GM18868 (cell line): Measurements from ENCODE around the gene HAAO.
A peak's percentile ranks its signal among the peaks of the same experiment; 100 is the strongest.
"Not testable (repeated sequence)": the region's sequence is repeated elsewhere in the genome, so short reads cannot be mapped to it uniquely, and the experiment has no call there.

ENCODE experiments used
- ATAC-seq: cut with Tn5 transposase; IDR thresholded peaks from one replicate; pipeline ENCODE4 v1.9.1; 2021; ENCODE audit warnings: mild to moderate bottlenecking, moderate library complexity; ENCODE audit not compliant: unreplicated experiment

Gene HAAO

DNA sequence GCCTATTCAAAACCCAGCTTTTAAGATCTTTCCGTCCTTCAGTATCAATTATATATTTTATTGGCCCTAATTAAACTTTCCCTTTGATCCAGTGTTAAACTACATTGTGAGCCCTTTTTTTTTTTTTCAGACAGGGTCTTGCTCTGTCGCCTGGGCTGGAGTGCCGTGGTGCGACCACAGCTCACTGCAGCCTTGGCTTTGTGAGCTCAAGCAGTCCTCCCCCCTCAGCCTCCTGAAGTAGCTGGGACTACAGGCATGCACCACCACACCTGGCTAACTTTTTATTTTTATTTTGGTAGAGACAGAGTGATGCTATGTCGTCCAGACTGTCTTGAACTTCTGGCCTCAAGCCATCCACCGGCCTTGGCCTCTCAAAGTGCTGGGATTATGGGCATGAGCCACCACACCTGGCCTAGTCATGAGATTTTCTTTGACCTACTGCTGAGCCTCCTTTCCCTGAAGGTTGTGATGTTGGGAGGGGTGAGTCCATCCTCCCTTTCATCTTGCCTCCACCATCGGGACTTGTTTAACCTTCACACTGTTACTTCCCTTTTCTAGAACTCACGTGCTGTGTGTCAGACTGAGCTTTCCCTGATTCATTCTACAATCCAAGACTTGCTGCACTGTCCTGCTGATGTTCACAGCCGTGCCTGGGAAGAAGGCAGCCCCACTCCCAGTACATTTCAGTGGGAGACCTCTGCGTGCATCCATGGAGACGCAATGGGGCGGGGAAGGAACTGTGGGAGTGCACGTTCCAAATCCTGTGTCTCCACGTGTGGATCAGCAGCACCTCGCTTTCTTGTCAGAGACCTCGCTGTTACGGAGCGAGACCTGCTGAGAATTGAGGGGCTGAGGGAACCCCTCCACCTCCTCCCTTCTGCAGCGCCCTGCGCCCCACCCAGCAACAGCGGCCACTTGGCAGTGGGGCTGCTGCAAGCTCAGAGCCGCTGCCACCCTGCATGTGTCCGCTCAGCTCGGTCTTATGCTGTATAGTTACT lies 39.3 kb downstream of the HAAO start:
- no peak for ATAC-seq

DNA sequence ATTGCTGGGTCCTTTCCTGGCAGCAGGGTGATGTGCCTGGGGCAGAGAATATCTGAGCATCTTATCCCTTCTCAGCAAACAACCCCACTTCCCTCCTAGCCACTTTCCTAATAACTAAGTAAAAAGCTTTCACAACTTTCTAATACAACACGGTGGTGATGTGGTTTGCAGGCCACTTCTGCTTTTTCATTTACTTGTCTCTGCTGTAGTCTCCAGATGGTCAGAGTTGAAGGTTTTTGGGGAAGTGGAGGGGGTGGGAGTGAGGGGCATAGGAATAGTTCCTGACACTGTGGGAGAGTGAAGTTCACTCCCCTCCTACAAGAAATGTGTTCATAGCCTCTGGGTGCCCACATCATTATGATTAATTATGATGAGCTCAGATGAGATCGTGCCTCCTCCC lies 40.1 kb downstream of the HAAO start:
- peak; percentile 75 for ATAC-seq

DNA sequence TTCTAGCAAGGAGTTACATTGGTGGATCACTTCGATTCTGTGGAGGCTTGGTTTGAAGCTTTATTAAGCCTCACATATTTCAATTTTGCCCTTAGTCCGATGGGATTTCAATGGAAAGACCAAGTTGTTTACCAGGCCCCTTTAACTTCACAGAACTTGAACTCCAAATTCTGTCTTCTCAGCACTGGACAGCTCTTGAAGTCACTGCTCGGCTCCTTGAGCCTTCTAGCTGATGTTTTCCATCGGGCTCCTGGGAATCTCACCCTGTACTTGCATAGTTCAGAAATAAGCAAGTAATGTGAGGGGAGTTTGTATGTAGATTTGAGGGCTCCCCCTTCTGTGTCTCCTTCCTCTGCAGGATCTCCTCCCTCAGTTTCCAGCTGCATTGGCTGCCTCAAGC lies 43.5 kb downstream of the HAAO start:
- no peak for ATAC-seq

DNA sequence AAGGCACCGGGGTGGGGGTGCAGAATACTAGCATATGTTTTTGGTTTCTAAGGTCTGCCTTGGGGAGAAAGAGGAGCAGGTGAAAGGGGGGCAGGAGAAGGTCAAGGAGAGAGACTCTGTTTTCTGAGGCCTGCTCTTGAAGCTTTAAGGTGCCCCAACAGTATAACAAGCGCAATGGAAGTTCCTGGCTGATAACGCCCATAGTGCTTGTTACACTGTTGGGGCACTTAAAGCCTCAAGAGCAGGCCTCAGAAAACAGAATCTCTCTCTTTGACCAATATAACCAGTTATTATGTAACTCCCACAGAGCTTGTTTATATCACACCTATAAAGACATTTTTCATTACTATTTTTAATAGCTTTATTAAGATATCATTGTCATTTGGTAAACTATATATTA lies 45.0 kb downstream of the HAAO start:
- no peak for ATAC-seq

DNA sequence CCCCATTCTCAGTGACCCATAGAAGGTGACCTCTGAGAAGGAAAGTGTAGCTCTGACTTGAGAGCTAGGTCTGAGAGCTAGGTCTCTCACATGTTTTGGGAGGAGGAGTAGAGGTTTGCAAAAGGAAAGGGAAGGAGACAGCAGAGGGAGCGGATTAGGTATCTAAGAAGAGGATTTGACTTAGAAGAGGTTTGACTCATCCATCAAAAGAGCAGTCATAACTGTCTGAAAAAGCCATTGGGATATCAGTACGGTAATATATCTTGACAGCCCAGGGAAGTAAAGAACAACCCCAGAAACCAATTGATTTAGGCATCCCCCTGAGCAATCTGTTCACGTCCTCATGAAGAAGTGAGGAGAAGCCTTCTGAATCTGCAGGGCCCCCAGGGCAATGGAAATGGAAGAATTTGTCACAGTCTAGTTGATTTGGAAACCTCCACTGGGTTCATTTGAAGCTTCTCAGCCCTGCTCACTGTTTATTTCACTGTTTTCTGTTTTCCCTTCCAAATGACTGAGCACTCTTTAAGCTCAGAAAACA lies 47.8 kb downstream of the HAAO start:
- ATAC-seq = no peak

DNA sequence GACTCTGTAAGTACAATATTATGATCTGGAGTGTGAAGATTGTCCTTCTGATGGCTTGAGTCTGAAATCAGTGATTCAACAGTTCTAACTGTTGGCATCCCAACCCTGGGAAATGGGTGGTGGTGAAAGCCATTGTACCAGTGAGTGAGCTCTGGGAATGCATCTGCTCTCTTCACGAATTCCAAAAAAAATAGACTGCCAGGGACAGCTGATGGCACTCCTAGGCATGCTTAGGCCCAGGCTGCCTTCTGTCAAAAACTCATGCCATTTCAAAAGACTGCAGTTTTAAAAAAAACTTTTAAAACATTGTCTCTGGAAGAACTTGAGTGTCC lies 48.8 kb downstream of the HAAO start:
- ATAC-seq = no peak

DNA sequence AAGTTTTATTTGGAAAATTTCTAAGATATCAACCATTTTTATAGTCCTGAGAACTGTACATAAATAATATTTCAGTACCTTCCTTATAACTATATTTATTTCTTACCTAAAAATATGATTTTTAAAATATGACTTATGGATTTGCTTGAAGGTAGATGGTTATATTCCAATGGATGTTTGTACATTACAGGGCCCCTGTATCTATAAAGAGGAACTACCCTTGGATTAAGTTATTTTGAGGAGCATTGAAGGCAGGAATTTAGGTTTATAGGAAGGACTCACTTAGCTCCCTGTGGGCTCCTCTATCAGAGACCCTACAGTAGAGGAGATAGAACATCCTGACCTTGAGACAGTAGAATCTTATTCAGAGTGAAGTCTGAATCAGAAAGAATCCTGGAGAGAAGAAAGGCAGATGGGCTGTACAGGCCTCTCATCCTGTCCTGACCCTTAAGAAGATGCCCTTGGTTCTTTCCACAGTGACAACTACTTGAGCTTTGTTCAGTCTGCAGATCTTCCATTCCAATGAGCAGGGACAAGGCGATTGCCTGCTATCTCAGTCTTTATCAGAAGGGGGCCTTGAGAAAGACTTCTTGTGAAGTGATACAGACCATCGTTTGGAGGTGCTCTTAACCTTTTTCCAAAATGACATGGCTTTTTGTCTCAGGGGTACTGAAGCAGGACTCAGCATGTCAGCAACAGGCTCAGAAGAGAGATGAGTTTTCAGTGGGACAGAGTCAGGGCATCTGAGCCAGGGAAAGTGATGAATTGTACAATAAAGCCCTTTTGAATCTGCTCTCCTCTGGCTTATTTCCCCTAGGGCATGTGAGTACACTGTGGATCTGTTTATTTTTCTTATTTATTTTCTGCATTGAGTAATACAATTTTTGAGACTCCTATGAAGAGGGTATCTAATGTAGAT lies 49.4 kb downstream of the HAAO start:
- ATAC-seq = no peak

DNA sequence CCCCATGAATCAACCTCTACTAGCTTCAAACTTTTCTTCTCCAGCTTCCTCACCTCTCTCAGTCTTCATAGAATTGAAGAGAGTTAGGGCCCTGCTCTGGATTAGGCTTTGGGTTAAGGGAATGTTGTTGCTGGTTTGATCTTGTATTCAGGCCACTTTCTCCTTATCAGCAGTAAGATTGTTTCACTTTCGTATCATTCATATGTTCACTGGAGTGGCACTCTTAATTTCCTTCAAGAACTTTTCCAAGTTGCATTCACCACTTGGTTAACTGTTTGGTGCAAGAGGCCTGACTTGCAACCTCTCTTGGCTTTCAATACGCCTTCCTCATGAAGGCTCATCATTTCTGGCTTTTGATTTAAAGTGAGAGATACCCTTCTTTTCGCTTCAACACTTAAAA lies 51.2 kb downstream of the HAAO start:
- ATAC-seq = no peak

DNA sequence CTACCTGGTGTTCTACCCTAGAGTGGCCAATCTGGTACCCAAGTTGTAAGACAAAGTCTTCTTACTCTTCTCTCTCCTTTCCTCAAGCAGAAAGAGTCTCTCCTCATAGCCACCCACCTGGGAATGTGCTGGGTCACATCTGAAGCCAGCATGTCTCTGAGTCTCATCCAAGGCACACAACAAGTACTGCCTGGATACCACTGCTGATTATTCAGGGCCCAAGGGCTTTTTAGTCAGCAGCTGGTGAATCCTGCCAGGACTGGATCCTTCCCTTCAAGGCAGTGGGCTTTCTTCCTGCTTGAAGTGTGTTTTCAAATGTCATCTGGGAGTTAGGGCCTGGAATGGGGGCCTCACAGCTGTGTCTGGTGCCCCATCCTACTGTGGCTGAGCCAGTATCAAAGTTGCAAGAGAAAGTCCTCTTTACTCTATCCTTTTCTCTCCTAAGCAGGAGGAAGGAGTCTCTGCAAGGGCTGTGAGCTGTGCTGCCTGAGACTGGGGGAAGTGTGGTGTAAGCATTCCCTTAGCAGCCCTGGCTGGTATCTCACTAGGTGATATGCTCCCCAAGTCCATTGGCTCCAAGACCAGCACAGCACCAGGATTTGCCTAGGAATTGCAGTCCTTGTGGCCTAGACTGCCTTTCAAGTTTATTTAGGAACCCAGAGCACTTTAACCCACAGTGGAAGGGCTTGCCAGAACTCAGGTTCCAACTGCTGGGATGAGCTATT lies 55.6 kb downstream of the HAAO start:
- ATAC-seq = no peak

DNA sequence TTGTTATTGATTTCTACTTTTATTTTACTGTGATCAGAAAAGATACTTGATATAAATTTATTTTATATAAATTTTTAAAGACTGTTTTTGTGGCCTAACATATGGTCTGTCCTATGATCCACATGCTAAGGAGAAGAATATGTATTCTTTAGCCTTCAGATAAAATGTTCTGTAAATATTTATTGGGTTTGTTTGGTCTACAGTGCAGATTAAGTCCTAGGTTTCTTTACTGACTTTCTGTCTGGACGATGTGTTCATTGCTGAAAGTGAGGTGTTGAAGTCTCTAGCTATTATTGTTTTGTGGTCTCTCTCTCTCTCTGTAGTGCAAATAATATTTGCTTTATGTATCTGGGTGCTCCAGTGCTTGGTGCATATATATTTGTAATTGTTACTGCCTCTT lies 58.5 kb downstream of the HAAO start:
- no peak for ATAC-seq

DNA sequence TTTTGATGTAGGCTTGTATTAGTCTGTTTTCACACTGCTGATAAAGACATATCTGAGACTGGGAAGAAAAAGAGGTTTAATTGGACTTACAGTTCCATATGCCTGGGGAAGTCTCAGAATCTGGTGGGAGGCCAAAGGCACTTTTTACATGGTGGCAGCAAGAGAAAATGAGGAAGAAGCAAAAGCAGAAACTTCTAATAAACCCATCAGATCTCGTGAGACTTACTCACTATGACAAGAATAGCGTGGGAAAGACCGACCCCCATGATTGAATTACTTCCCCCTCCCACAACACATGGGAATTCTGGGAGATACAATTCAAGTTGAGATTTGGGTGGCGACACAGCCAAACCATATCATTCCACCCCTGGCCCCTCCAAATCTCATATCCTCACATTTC lies 61.1 kb downstream of the HAAO start:
- not testable (repeated sequence) for ATAC-seq

DNA sequence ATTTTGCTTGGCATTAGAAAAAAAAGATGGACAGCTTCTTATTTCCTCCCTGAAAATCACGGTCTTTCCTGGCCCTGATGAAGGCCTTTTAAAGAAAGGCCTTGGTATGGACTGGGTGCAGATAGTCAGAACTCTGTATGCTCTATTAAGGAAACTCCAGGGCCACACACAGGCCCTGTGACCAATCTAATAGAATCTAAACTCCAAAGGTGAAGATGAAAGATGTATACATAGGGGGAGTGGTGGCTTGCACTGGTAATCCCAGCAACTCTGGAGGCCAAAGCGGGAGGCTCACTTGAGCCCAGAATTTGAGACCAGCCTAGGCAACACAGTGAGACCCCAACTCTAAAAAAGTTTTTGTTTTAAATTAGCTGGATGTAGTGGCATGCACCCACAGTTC lies 65.7 kb downstream of the HAAO start:
- ATAC-seq = no peak

DNA sequence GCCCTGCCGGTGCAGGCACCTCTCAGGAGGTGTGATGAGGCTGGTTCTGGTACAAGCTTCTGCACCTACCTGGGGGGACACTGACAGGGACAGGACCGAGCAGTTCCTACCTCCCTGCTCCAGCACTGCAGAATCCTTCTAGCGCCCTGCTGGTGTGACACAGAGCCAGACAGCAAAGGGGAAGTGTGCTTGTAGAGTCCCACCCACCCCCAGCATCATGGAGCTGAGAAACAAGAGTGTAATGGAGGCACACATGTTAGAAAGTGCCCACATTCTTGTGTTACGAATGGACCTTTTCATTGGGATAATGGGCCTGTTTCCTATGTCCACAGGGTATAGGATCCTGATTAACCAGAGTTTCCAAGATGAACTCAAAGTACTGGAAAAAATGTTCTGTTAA lies 66.7 kb downstream of the HAAO start:
- no peak for ATAC-seq

DNA sequence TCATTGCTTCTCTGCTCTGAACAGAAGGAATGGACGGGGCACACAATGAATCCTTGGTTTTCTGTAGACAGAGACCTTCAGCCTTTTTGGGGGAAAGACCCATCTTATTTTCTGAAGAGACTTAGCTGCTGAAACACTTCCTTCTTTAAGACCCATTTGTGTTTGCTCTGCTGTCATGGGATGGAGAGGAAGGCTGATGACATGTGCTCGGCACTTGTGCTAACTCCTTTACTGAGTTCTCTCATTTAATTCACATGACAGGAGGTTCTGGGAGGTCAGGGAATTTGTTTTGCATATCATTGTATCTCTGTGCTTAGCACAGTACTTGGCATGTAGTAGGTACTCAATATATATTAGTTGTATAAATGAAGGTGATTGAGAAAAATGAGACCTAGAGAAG lies 67.5 kb downstream of the HAAO start:
- no peak for ATAC-seq

DNA sequence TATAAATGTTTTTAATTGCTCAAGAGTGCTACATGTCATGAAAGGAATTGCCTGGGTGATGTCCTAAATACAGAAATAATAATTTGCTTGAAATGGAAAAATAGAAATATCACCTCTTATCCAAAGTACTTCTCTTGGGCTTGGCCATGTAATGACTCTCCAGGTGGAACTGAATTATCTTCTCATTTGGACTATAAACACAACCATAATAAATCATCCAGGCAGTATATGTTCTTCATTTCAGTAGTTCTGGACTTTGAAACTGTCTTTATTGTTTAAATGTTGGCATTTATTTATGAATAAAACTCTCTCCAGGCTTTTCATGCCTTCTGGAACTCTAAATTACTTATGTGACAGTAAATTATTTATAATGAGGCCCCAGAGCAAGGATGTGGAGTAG lies 68.9 kb downstream of the HAAO start:
- ATAC-seq = no peak

DNA sequence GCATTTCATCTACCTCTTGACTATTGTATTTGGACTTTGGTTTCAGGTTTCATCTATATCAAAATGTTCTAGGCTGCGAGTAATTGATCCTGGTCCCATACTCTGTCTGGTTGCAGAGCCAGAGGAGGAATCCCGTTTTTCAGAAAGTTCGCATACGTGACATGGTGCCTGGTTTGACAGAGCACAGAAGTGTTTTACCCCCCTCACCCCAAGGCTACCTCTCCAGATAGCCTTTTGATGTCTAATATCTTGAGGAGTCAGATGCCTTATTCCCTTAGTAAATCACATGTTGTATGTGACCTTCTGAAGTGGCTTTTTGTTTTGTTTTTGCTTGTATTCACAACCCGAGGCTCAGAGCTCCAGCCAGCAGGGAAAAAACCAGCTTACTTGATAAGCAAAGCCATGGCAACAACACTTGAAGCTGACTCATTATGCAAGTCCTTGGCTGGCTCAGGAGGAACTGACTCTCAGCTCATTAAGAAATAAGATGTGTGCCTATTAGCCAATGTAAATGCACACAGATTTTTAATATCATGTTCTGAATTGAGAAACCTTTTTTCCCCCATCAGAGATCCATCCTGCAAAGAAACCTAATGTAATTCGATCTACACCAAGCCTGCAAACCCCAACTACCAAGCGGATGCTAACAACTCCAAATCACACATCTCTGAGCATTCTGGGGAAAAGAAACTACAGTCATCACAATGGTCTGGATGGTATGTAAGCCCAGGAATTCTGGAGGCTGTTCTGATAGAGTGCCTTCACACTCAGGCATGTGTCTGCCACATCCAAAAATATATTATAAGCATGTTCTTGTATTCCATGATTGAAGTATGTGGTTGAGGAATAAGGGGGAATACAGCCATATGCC lies 69.8 kb downstream of the HAAO start:
- ATAC-seq = peak; percentile 99

DNA sequence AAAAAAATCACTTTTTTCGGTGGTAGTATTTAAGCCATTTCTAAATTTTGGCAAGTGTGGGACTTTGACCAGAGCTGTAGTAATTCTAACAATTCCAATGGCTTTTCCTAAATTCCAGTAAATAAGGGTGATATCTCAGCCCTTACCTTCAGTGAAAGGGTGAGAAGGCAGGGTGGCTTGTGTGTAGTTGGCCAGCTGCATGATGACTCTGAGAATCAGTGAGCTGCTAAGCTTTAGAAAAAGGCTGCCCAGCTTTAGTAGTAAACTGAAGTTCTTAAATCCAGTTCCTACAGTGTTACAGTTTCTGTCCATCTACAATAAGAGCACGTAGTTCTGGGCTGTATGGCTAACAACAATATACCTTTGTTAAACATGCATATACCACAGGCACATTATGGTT lies 70.5 kb downstream of the HAAO start:
- ATAC-seq = peak; percentile 8
